ENCODE data around the gene PNRC1. TPM values are rescaled to one million over a fixed set of nuclear protein-coding genes. Genes with fewer than 3 reads are reported as not detected.
"Not testable (repeated sequence)": the region's sequence is repeated elsewhere in the genome, so short reads cannot be mapped to it uniquely, and the experiment has no call there.

The PNRC1 gene
- total and polyA plus RNA-seq, 5 donors = 82.7 to 225 (median 203) TPM

- no peaks in the 10 kb centered on the region for H3K9me3 ChIP-seq (ENCODE audit: control insufficient read depth, low read length)
- no peaks in the 10 kb centered on the region for H3K4me1 ChIP-seq (ENCODE audit: control insufficient read depth, insufficient read depth, low read length)
- ATAC-seq = peak in 1 of 2 donors; percentile 39
- H3K4me3 ChIP-seq (ENCODE audit: low read length) = no peak overlapping the region
- intact Hi-C loops (cut with DNase I) = no loop called here
- H3K27ac ChIP-seq (ENCODE audit: low read length) = no peak overlapping the region
- WGBS = 88% methylated on average over 2 of the region's 2 CpGs
- no peaks in the 10 kb centered on the region for H3K27me3 ChIP-seq (ENCODE audit: control insufficient read depth, insufficient read depth)
- DNase-seq = no peak
Observed at GRCh38 chr6:89100114-89100513, 19.6 kb downstream of the PNRC1 start.

- Histone ChIP-seq H3K4me1 (ENCODE audit: control insufficient read depth, insufficient read depth, low read length) (no peaks in the 10 kb centered on the region), H3K4me3 (ENCODE audit: low read length) (no peak overlapping the region), H3K27ac (ENCODE audit: low read length) (no peak overlapping the region), H3K9me3 (ENCODE audit: control insufficient read depth, low read length) (no peaks in the 10 kb centered on the region), H3K27me3 (ENCODE audit: control insufficient read depth, insufficient read depth) (no peaks in the 10 kb centered on the region)
- 94% methylated on average over 3 of the region's 3 CpGs for WGBS
- DNase-seq (no peak), ATAC-seq (no peak)
- intact Hi-C loops (cut with DNase I) = loop anchor here in 2 of 4 donors (10.0 kb wide), 1 partner anchor 125 kb away; no protein-coding TSS in a partner anchor
Observed at GRCh38 chr6:89110284-89110683, 29.7 kb downstream of the PNRC1 start.

GRCh38 chr6:89111933-89112332 lies 31.4 kb downstream of the PNRC1 start:
- intact Hi-C loops (cut with DNase I) = loop anchor here in 2 of 4 donors (10.0 kb wide), 1 partner anchor 127 kb away; no protein-coding TSS in a partner anchor
- no peaks in the 10 kb centered on the region for H3K9me3 ChIP-seq (ENCODE audit: control insufficient read depth, low read length)

GRCh38 chr6:89116702-89117101 lies 36.2 kb downstream of the PNRC1 start:
- Histone ChIP-seq H3K4me1 (ENCODE audit: control insufficient read depth, insufficient read depth, low read length) (no peaks in the 10 kb centered on the region), H3K4me3 (ENCODE audit: low read length) (peak overlapping the region; percentile 85), H3K27ac (ENCODE audit: low read length) (no peak overlapping the region), H3K27me3 (ENCODE audit: control insufficient read depth, insufficient read depth) (no peaks in the 10 kb centered on the region), H3K9me3 (ENCODE audit: control insufficient read depth, low read length) (no peaks in the 10 kb centered on the region)
- DNase-seq (no peak), ATAC-seq (no peak)
- intact Hi-C loops (cut with DNase I) = loop anchor here in 2 of 4 donors (10.0 kb wide), 1 partner anchor 132 kb away; no protein-coding TSS in a partner anchor
- 72% methylated on average over 6 of the region's 6 CpGs for WGBS

More at GRCh38 chr6:89111933-89112332, 31.4 kb downstream of the PNRC1 start:
- WGBS = 95% methylated on average over 9 of the region's 9 CpGs
- no peak for DNase-seq
- Histone ChIP-seq H3K4me1 (ENCODE audit: control insufficient read depth, insufficient read depth, low read length) (no peaks in the 10 kb centered on the region), H3K27ac (ENCODE audit: low read length) (no peak overlapping the region), H3K4me3 (ENCODE audit: low read length) (no peak overlapping the region), H3K27me3 (ENCODE audit: control insufficient read depth, insufficient read depth) (no peaks in the 10 kb centered on the region)
- no peak for ATAC-seq

- Histone ChIP-seq H3K27ac (ENCODE audit: low read length) (no peak within 1 kb of the TSS), H3K4me1 (ENCODE audit: control insufficient read depth, insufficient read depth, low read length) (no peaks in the 10 kb centered on the region), H3K9me3 (ENCODE audit: control insufficient read depth, low read length) (no peaks in the 10 kb centered on the region), H3K27me3 (ENCODE audit: control insufficient read depth, insufficient read depth) (no peaks in the 10 kb centered on the region), H3K4me3 (ENCODE audit: low read length) (peak within 1 kb of the TSS; percentile 85)
- ATAC-seq = peak; percentile 87 to 92
- under 1% methylated on average over 106 of the region's 106 CpGs for WGBS
- DNase-seq = peak; percentile 61 to 73 (median 73)
- intact Hi-C loops (cut with DNase I) = loop anchor here in 2 of 4 donors (10.0 kb wide), 1 partner anchor 133 kb away; no protein-coding TSS in a partner anchor
Observed at GRCh38 chr6:89117211-89118108, 36.9 kb downstream of the PNRC1 start, which contains the start of gene SRSF12. Gene SRSF12 (minus strand): TSS chr6:89118071. CDS start chr6:89117887, 184 bp downstream.

- Histone ChIP-seq H3K4me1 (ENCODE audit: control insufficient read depth, insufficient read depth, low read length) (no peaks in the 10 kb centered on the region), H3K27ac (ENCODE audit: low read length) (no peak overlapping the region), H3K27me3 (ENCODE audit: control insufficient read depth, insufficient read depth) (no peaks in the 10 kb centered on the region), H3K9me3 (ENCODE audit: control insufficient read depth, low read length) (no peaks in the 10 kb centered on the region), H3K4me3 (ENCODE audit: low read length) (no peak overlapping the region)
- WGBS = 77% methylated on average over 8 of the region's 8 CpGs
- intact Hi-C loops (cut with DNase I) = loop anchor here in 2 of 4 donors (10.0 kb wide), 1 partner anchor 134 kb away; no protein-coding TSS in a partner anchor
- DNase-seq (peak in 1 of 3 donors; percentile 23), ATAC-seq (no peak)
Observed at GRCh38 chr6:89118931-89119330, 38.4 kb downstream of the PNRC1 start.

- no peaks in the 10 kb centered on the region for H3K27me3 ChIP-seq (ENCODE audit: control insufficient read depth, insufficient read depth)
- no peaks in the 10 kb centered on the region for H3K4me1 ChIP-seq (ENCODE audit: control insufficient read depth, insufficient read depth, low read length)
- H3K9me3 ChIP-seq (ENCODE audit: control insufficient read depth, low read length) = no peaks in the 10 kb centered on the region
- intact Hi-C loops (cut with DNase I) = loop anchor here in 1 of 4 donors (10.0 kb wide), 1 partner anchor 124 kb away; no protein-coding TSS in a partner anchor
- WGBS = 93% methylated on average over 4 of the region's 4 CpGs
- H3K4me3 ChIP-seq (ENCODE audit: low read length) = no peak overlapping the region
- H3K27ac ChIP-seq (ENCODE audit: low read length) = no peak overlapping the region
- no peak for DNase-seq
- no peak for ATAC-seq
Observed at GRCh38 chr6:89120371-89120770, 39.8 kb downstream of the PNRC1 start.

- Histone ChIP-seq H3K27me3 (ENCODE audit: control insufficient read depth, insufficient read depth) (no peaks in the 10 kb centered on the region), H3K4me3 (ENCODE audit: low read length) (no peak overlapping the region), H3K4me1 (ENCODE audit: control insufficient read depth, insufficient read depth, low read length) (no peaks in the 10 kb centered on the region), H3K27ac (ENCODE audit: low read length) (no peak overlapping the region), H3K9me3 (ENCODE audit: control insufficient read depth, low read length) (no peaks in the 10 kb centered on the region)
- WGBS = 85% methylated on average over 1 of the region's 1 CpG
- DNase-seq (no peak), ATAC-seq (no peak)
- intact Hi-C loops (cut with DNase I) = loop anchor here in 2 of 4 donors (2.0 to 10.0 kb wide), 2 partner anchors 115 to 123 kb away; no protein-coding TSS in a partner anchor
Observed at GRCh38 chr6:89121934-89122333, 41.4 kb downstream of the PNRC1 start.

- H3K9me3 ChIP-seq (ENCODE audit: control insufficient read depth, low read length) = no peaks in the 10 kb centered on the region
- no peaks in the 10 kb centered on the region for H3K4me1 ChIP-seq (ENCODE audit: control insufficient read depth, insufficient read depth, low read length)
- intact Hi-C loops (cut with DNase I) = loop anchor here in 2 of 4 donors (2.0 to 10.0 kb wide), 2 partner anchors 114 to 122 kb away; no protein-coding TSS in a partner anchor
- ATAC-seq = peak; percentile 49 to 57
- no peak for DNase-seq
- no peak overlapping the region for H3K27ac ChIP-seq (ENCODE audit: low read length)
- H3K27me3 ChIP-seq (ENCODE audit: control insufficient read depth, insufficient read depth) = no peaks in the 10 kb centered on the region
- no peak overlapping the region for H3K4me3 ChIP-seq (ENCODE audit: low read length)
Observed at GRCh38 chr6:89122625-89123024, 42.1 kb downstream of the PNRC1 start.

- not testable (repeated sequence) for ATAC-seq; DNase-seq; H3K4me1 ChIP-seq (ENCODE audit: control insufficient read depth, insufficient read depth, low read length); H3K27ac ChIP-seq (ENCODE audit: low read length); H3K27me3 ChIP-seq (ENCODE audit: control insufficient read depth, insufficient read depth); H3K4me3 ChIP-seq (ENCODE audit: low read length); H3K9me3 ChIP-seq (ENCODE audit: control insufficient read depth, low read length)
- 74% methylated on average over 2 of the region's 2 CpGs for WGBS
- intact Hi-C loops (cut with DNase I) = loop anchor here in 1 of 4 donors (10.0 kb wide), 1 partner anchor 117 kb away; no protein-coding TSS in a partner anchor
Observed at GRCh38 chr6:89128256-89128671, 47.7 kb downstream of the PNRC1 start.

- Histone ChIP-seq H3K27me3 (ENCODE audit: control insufficient read depth, insufficient read depth) (no peaks in the 10 kb centered on the region), H3K27ac (ENCODE audit: low read length) (no peak overlapping the region), H3K9me3 (ENCODE audit: control insufficient read depth, low read length) (no peaks in the 10 kb centered on the region), H3K4me3 (ENCODE audit: low read length) (no peak overlapping the region), H3K4me1 (ENCODE audit: control insufficient read depth, insufficient read depth, low read length) (no peaks in the 10 kb centered on the region)
- intact Hi-C loops (cut with DNase I) = loop anchor here in 1 of 4 donors (10.0 kb wide), 1 partner anchor 147 kb away; no protein-coding TSS in a partner anchor
- ATAC-seq = no peak
- WGBS = 96% methylated on average over 3 of the region's 3 CpGs
- DNase-seq = no peak
Observed at GRCh38 chr6:89131599-89131998, 51.0 kb downstream of the PNRC1 start.

Data from right cardiac atrium (tissue), 5 donors.